ENCODE results near the gene NFE2L3. TPM values are rescaled to one million over a fixed set of nuclear protein-coding genes. Genes with fewer than 3 reads are reported as not detected.
"Not testable (repeated sequence)": the region's sequence is repeated elsewhere in the genome, so short reads cannot be mapped to it uniquely, and the experiment has no call there.

Gene NFE2L3
- total RNA-seq, 2 donors from 2014 or later: 3.9 to 4.3 TPM

DNA sequence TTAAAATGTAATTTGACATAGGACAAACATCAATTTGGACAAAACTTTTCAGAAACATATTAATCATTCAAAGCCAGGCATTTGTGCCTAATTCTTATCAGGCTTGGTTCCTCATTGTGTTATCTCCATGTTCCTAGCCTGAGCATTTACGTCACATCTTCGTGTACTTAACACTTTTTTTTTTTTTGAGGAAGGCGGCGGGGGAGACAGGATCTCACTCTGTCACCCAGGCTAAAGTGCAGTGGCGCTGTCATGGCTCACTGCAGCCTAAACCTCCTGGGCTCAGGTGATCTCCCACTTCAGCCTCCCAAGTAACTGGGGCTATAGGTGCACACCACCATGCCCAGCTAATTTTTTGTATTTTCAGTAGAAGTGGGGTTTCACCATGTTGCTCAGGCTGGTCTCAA, 28.8 kb downstream of the NFE2L3 start:
- H3K4me3 Mint-ChIP-seq: no peak overlapping the region
- ATAC-seq (no peak), DNase-seq (no peak)
- no peaks in the 10 kb centered on the region for H3K27me3 Mint-ChIP-seq
- H3K4me1 Mint-ChIP-seq: peaks cover 24% of the 10 kb centered on the region
- H3K36me3 Mint-ChIP-seq (ENCODE audit: low read depth): no peaks in the 10 kb centered on the region
- no peaks in the 10 kb centered on the region for H3K9me3 ChIP-seq (ENCODE audit: control insufficient read depth, low read length, poor library complexity, severe bottlenecking)
- H3K27ac Mint-ChIP-seq: peak overlapping the region; percentile 82

DNA sequence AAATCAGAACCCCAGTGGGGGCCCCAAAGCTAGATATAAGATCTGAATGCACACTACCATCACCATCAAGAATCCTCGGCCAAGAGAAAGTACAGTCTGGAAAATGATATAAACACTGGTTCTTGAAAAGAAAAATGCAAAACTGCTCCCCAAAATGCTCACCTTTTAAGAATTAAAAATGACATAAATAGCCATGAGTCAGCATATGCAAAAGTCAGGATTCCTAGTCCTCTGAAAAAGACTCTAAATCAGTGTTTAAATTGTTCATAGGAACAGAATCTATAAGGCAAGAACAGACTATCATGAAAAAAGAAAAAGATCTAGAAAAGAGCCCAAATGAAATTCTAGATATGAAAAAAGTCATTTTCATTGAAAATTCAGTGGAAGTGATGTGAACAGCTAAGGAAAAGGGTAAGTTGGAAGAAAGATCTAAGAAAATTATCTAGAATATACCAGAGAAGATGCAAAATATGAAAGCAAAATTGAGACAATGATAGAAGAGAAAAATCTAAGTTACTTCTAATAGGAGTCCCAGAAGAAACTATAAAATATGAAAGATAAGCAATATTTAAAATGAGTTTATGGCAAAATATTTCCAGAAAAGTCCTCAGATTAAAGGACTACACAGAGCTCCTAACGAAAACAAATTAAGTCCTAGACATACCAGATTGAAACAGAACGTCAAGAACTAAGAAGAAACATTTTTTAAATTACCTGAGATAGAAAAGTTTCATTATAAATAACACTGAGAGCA, 29.7 kb downstream of the NFE2L3 start:
- H3K27me3 Mint-ChIP-seq: no peaks in the 10 kb centered on the region
- no peaks in the 10 kb centered on the region for H3K9me3 ChIP-seq (ENCODE audit: control insufficient read depth, low read length, poor library complexity, severe bottlenecking)
- H3K36me3 Mint-ChIP-seq (ENCODE audit: low read depth): no peaks in the 10 kb centered on the region
- H3K4me1 Mint-ChIP-seq: peaks cover 30% of the 10 kb centered on the region
- ATAC-seq (no peak), DNase-seq (no peak)
- peak overlapping the region; percentile 82 for H3K27ac Mint-ChIP-seq
- no peak overlapping the region for H3K4me3 Mint-ChIP-seq

DNA sequence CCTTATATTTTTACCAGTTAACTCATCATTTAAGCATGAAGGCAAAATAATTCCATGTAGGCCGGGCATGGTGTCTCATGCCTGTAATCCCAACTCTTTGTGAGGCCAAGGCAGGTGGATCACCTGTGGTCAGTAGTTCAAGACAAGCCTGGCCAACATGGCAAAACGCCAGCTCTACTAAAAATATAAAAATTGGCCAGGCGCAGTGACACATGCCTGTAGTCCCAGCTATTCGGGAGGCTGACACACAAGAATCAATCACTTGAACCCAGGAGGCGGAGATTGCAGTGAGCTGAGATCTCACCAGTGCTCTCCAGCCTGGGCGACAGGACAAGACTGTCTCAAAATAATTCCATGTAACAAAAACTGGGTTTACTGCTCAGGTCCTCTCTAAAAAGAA, 30.3 kb downstream of the NFE2L3 start:
- H3K36me3 Mint-ChIP-seq (ENCODE audit: low read depth): no peaks in the 10 kb centered on the region
- H3K9me3 ChIP-seq (ENCODE audit: control insufficient read depth, low read length, poor library complexity, severe bottlenecking): no peaks in the 10 kb centered on the region
- DNase-seq (no peak), ATAC-seq (no peak)
- H3K4me1 Mint-ChIP-seq: peaks cover 32% of the 10 kb centered on the region
- no peaks in the 10 kb centered on the region for H3K27me3 Mint-ChIP-seq
- no peak overlapping the region for H3K4me3 Mint-ChIP-seq
- H3K27ac Mint-ChIP-seq: peak overlapping the region; percentile 82

DNA sequence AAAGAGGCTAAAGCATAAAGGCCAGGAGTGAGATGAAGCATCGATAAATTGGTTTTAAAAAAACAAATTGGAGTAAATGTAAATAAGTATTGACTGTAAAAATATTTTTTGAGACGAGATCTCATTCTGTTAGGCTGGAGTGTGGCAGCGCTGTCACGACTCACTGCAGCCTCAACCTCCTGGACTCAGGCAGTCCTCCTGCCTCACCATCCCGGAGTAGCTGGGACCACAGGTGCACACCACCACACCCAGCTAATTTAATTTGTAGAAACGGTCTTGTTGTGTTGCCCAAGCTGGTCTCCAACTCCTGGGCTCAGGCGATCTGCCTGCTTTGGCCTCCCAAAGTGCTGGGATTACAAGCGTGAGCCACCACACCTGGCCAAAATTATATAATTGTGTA, 30.7 kb downstream of the NFE2L3 start:
- ATAC-seq: no peak
- Mint-ChIP-seq H3K4me1 (peaks cover 32% of the 10 kb centered on the region), H3K4me3 (no peak overlapping the region)

DNA sequence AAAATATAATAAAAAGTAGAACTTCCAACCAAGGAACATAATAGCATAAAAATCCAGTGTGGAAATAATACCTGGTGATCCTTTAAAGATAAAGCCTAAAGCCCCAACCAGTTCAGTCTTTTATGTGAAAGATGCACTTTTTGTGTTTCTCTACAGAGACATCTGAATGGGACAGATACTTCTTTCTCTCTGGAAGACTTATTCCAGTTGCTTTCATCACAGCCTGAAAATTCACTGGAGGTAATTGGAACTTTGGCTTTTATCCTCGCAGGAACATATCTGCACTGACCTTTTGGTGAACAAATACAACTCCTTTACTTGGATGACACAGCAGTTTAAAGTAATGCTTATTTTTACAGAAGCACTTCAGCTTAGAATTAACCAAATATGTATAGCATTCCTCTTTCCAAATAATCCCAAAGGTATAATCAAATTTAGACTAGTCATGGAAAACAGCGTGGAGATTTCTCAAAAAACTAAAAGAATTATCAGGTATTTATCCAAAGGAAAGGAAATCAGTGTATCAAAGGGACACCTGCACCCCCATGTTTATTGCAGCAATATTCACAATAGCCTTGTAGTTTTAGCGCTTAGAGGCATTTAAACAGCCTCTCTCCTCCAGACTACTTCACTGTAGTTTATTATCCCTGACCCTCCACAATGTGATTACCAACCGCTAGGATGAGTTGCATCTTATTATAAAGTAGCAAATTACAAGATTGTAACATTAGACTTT, 31.7 kb downstream of the NFE2L3 start:
- DNase-seq: no peak
- ATAC-seq: no peak
- no peaks in the 10 kb centered on the region for H3K36me3 Mint-ChIP-seq (ENCODE audit: low read depth)
- no peak overlapping the region for H3K4me3 Mint-ChIP-seq
- no peaks in the 10 kb centered on the region for H3K9me3 ChIP-seq (ENCODE audit: control insufficient read depth, low read length, poor library complexity, severe bottlenecking)
- peaks cover 38% of the 10 kb centered on the region for H3K4me1 Mint-ChIP-seq
- peak overlapping the region; percentile 80 for H3K27ac Mint-ChIP-seq
- no peaks in the 10 kb centered on the region for H3K27me3 Mint-ChIP-seq

More for the DNA sequence above, 30.7 kb downstream of the NFE2L3 start:
- DNase-seq: no peak
- Mint-ChIP-seq H3K27ac (peak overlapping the region; percentile 82), H3K36me3 (ENCODE audit: low read depth) (no peaks in the 10 kb centered on the region), H3K27me3 (no peaks in the 10 kb centered on the region)
- no peaks in the 10 kb centered on the region for H3K9me3 ChIP-seq (ENCODE audit: control insufficient read depth, low read length, poor library complexity, severe bottlenecking)

DNA sequence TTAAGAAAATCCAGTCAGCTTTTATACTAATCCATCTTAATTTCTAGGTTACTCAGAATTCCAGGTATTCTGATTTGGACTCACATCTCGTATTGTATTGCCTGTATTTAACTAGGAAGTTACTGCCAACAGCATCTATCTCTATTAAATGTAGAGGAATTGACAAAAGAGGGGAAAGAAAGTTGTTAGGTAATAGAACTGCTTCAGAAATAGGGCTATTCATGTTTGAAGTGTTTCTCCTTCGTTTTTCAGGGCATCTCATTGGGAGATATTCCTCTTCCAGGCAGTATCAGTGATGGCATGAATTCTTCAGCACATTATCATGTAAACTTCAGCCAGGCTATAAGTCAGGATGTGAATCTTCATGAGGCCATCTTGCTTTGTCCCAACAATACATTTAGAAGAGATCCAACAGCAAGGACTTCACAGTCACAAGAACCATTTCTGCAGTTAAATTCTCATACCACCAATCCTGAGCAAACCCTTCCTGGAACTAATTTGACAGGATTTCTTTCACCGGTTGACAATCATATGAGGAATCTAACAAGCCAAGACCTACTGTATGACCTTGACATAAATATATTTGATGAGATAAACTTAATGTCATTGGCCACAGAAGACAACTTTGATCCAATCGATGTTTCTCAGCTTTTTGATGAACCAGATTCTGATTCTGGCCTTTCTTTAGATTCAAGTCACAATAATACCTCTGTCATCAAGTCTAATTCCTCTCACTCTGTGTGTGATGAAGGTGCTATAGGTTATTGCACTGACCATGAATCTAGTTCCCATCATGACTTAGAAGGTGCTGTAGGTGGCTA, 32.5 kb downstream of the NFE2L3 start:
- Mint-ChIP-seq H3K4me1 (peaks cover 44% of the 10 kb centered on the region), H3K27ac (peak overlapping the region; percentile 99)
- DNase-seq; H3K9me3 ChIP-seq (ENCODE audit: control insufficient read depth, low read length, poor library complexity, severe bottlenecking); H3K27me3 Mint-ChIP-seq; ATAC-seq; H3K4me3 Mint-ChIP-seq; H3K36me3 Mint-ChIP-seq (ENCODE audit: low read depth): not testable (repeated sequence)

DNA sequence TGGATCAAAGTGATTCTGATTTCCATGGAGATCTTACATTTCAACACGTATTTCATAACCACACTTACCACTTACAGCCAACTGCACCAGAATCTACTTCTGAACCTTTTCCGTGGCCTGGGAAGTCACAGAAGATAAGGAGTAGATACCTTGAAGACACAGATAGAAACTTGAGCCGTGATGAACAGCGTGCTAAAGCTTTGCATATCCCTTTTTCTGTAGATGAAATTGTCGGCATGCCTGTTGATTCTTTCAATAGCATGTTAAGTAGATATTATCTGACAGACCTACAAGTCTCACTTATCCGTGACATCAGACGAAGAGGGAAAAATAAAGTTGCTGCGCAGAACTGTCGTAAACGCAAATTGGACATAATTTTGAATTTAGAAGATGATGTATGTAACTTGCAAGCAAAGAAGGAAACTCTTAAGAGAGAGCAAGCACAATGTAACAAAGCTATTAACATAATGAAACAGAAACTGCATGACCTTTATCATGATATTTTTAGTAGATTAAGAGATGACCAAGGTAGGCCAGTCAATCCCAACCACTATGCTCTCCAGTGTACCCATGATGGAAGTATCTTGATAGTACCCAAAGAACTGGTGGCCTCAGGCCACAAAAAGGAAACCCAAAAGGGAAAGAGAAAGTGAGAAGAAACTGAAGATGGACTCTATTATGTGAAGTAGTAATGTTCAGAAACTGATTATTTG, 33.3 kb downstream of the NFE2L3 start:
- Mint-ChIP-seq H3K27me3 (no peaks in the 10 kb centered on the region), H3K4me1 (peaks cover 42% of the 10 kb centered on the region), H3K27ac (peak overlapping the region; percentile 99), H3K4me3 (no peak overlapping the region), H3K36me3 (ENCODE audit: low read depth) (peaks cover 4% of the 10 kb centered on the region)
- DNase-seq (no peak), ATAC-seq (peak; percentile 1)
- H3K9me3 ChIP-seq (ENCODE audit: control insufficient read depth, low read length, poor library complexity, severe bottlenecking): no peaks in the 10 kb centered on the region

DNA sequence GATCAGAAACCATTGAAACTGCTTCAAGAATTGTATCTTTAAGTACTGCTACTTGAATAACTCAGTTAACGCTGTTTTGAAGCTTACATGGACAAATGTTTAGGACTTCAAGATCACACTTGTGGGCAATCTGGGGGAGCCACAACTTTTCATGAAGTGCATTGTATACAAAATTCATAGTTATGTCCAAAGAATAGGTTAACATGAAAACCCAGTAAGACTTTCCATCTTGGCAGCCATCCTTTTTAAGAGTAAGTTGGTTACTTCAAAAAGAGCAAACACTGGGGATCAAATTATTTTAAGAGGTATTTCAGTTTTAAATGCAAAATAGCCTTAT, 33.8 kb downstream of the NFE2L3 start:
- ATAC-seq (no peak), DNase-seq (no peak)
- Mint-ChIP-seq H3K4me1 (peaks cover 42% of the 10 kb centered on the region), H3K27me3 (no peaks in the 10 kb centered on the region), H3K4me3 (no peak overlapping the region), H3K27ac (peak overlapping the region; percentile 99), H3K36me3 (ENCODE audit: low read depth) (peaks cover 5% of the 10 kb centered on the region)
- H3K9me3 ChIP-seq (ENCODE audit: control insufficient read depth, low read length, poor library complexity, severe bottlenecking): no peaks in the 10 kb centered on the region

DNA sequence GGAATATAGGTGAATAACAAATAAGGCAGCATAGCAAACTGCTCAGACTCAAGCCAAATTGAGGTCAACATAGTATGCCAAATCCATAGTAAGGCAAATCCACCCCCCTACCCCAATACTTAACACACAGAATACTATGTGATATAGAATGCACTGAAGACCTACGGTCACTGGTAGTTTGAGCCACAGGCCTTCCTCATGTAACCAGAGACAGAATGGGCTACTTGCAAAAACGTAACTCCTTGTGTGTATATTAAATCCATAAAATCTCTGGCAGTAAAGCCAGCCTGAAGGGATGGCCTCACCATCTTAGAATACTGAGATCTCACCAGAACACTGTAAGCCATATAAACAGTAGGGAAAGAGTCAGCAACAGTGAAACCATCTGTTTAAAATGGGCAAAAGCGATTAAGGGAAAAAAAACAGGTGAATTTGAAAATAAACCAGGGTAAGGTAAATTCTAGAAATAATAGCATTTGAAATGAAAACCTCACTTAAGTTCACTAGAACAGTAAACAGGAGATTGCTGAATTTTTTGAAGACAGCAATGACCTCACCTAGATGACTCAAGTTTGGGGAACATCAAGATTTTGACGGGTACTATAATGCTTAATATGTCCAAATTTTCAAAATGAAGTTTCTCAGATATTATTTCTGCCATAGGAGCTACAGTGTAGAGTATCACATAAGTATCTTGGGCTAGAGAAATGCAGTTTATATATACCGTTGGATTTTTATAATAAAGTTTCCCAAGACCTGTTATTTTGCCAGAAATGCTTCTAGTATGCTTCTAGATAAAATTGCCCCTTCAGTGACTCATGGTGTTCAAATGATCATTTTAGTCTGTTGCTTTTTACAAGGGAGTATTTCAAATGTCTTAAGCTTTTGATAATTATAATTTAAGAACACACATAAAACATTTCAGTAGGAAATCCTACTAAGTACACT, 34.6 kb downstream of the NFE2L3 start:
- ATAC-seq (peak; percentile 10), DNase-seq (no peak)
- Mint-ChIP-seq H3K27me3 (no peaks in the 10 kb centered on the region), H3K36me3 (ENCODE audit: low read depth) (peaks cover 5% of the 10 kb centered on the region), H3K4me1 (peaks cover 39% of the 10 kb centered on the region), H3K4me3 (peak overlapping the region; percentile 72), H3K27ac (peak overlapping the region; percentile 99)
- H3K9me3 ChIP-seq (ENCODE audit: control insufficient read depth, low read length, poor library complexity, severe bottlenecking): no peaks in the 10 kb centered on the region

DNA sequence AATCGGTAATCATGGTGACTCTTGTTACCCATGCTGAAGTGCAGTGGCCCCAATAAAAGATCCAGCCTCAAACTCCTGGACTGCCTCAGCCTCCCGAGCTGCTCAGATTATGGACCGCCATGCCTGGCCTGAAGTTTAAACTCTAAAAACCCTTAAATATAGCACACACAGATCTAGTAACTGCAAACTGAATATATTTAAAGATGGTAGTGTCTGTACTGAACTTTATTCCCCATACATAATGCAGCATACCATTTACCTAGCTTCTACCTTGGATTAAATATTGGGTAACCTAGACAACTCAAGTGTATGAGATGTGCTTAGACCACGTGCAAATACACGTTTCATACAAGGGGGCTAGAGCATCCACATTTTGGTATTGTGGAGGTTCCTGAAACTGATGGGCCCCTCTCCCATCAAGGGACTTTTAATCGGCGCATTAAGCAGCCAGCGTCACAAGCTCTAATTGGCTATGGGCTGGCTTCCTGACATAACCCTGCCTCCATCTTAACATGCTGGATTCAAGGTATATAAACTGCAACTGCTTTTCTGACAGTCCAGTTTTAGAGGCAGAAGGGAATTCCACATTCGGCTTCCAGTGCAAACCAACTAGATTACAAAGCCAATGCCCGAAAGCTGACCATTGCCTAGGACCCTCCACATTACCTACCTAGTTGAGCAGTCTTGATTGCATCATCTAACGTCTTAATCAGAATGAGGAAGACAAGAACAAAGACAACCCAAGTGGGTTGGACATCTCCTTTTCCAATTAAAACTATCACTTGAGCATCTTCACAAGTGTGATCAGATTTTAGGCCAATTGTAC, 35.6 kb downstream of the NFE2L3 start:
- DNase-seq (no peak), ATAC-seq (peak; percentile 30)
- no peaks in the 10 kb centered on the region for H3K9me3 ChIP-seq (ENCODE audit: control insufficient read depth, low read length, poor library complexity, severe bottlenecking)
- peak overlapping the region; percentile 99 for H3K27ac Mint-ChIP-seq
- peaks cover 46% of the 10 kb centered on the region for H3K4me1 Mint-ChIP-seq
- peaks cover 8% of the 10 kb centered on the region for H3K36me3 Mint-ChIP-seq (ENCODE audit: low read depth)
- peak overlapping the region; percentile 72 for H3K4me3 Mint-ChIP-seq
- no peaks in the 10 kb centered on the region for H3K27me3 Mint-ChIP-seq

DNA sequence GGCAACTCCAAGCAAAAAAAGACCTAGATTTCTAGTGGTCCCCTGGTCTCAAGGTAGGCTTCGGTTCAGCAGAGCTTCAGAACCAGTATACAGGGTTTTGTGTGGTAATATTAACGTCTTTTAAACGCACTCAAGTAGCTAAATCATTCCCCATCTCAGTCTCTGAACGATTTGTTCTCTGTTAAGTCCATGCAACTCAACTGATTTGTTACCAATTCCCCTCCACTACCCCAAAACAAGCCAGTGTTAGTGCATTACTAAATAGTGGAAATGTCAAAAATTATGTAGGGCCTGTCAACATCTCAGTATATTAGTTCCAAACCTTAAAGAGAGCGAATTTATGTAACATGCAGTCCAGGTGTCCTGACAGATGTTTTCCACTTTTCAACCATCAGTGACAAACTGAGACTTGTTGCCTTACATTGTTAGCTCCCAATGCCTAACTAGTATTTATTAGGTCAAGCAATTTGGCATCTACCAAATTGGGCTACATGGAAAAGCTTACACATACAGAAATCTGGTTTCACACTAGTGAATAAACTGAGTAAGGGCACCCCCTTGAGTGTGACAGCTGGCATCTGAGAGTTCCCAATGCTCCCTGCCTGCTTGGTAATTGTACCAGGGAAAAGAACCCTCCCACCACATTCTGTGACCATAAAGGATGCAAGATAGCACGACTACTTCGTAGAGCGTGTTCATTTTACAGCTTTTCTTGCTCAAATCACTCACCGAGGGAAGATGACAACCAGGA, 36.4 kb downstream of the NFE2L3 start:
- Mint-ChIP-seq H3K27me3 (no peaks in the 10 kb centered on the region), H3K4me3 (peak overlapping the region; percentile 72), H3K27ac (peak overlapping the region; percentile 99), H3K36me3 (ENCODE audit: low read depth) (peaks cover 12% of the 10 kb centered on the region), H3K4me1 (peaks cover 54% of the 10 kb centered on the region)
- H3K9me3 ChIP-seq (ENCODE audit: control insufficient read depth, low read length, poor library complexity, severe bottlenecking): no peaks in the 10 kb centered on the region
- ATAC-seq (peak; percentile 13), DNase-seq (no peak)
